Tibial nerve (tissue), 4 donors: ENCODE measurements around the gene QSER1.

Experiments used
- CTCF ChIP-seq, 5 experiments: fragments of 200-600 bp in 3 of 5; fragments of 450-650 bp in 2 of 5; sonication (generic) in 3 of 5; IDR thresholded peaks; one replicate each; pipeline ENCODE4 v1.5.1; 2016 to 2019; ENCODE audit warnings: antibody characterized with exemption in 5 of 5, mild to moderate bottlenecking in 3 of 5, moderate library complexity in 2 of 5
- EP300 ChIP-seq, 2 donors: sonication (generic); formaldehyde crosslinking; IDR thresholded peaks; one replicate each; pipeline ENCODE4 v1.6.1; 2017; ENCODE audit warnings: antibody characterized with exemption in 2 of 2, mild to moderate bottlenecking in 1 of 2
- POLR2A ChIP-seq, 2 donors: fragments of 450-650 bp; IDR thresholded peaks; one replicate each; pipeline ENCODE4 v1.6.1; 2017; ENCODE audit warnings: antibody characterized with exemption in 2 of 2, mild to moderate bottlenecking in 2 of 2, moderate library complexity in 2 of 2

GRCh38 chr11:32881286-32881685, 11.3 kb upstream of the QSER1 start:
- TF ChIP-seq CTCF (IDR thresholded peaks at IDR 0.05), result no peak
- TF ChIP-seq EP300 (IDR thresholded peaks at IDR 0.05), result no peak
- TF ChIP-seq POLR2A (IDR thresholded peaks at IDR 0.05), result no peak
